C4-2B (cell line): ENCODE data around the gene OR52I1.

Source experiments
- H3K27ac ChIP-seq: fragments of 450-650 bp; 2 replicates; pipeline ENCODE4 v1.5.1; 2017
- CTCF ChIP-seq: fragments of 450-650 bp; conservative IDR thresholded peaks from 2 replicates; pipeline ENCODE4 v1.5.1; 2017; ENCODE audit warnings: mild to moderate bottlenecking
- ZFX ChIP-seq: fragments of 450-650 bp; IDR thresholded peaks from 2 replicates; pipeline ENCODE4 v1.6.1; 2017

Gene OR52I1

GRCh38 chr11:4637662-4638047 is 43.8 kb downstream of the OR52I1 start:
- no peak overlapping the region; the same call in 1 of the 2 replicates for H3K27ac ChIP-seq
- no peak for TF ChIP-seq CTCF

GRCh38 chr11:4639931-4640330 is 46.1 kb downstream of the OR52I1 start:
- no peak overlapping the region; the same call in 1 of the 2 replicates for H3K27ac ChIP-seq
- TF ChIP-seq CTCF (no peak), ZFX (no peak)

GRCh38 chr11:4641501-4641900 is 47.7 kb downstream of the OR52I1 start:
- TF ChIP-seq ZFX (no peak), CTCF (no peak)
- no peak overlapping the region for H3K27ac ChIP-seq

GRCh38 chr11:4642043-4642442 is 48.2 kb downstream of the OR52I1 start:
- H3K27ac ChIP-seq, result no peak overlapping the region
- TF ChIP-seq CTCF, result no peak
- no peak for TF ChIP-seq ZFX

GRCh38 chr11:4643076-4643475 is 49.2 kb downstream of the OR52I1 start:
- no peak overlapping the region for H3K27ac ChIP-seq
- TF ChIP-seq CTCF (no peak), ZFX (no peak)

- no peak for TF ChIP-seq ZFX
- no peak for TF ChIP-seq CTCF
- no peak within 1 kb of the TSS; the same call in 1 of the 2 replicates for H3K27ac ChIP-seq
Observed at GRCh38 chr11:4643682-4644081, 49.8 kb downstream of the OR52I1 start, which contains the start of gene OR51E1. TSS of gene OR51E1 (plus strand) at chr11:4643982. CDS start at chr11:4652527, 8,545 bp downstream.

GRCh38 chr11:4644233-4644632 is 50.4 kb downstream of the OR52I1 start:
- TF ChIP-seq CTCF (no peak), ZFX (no peak)
- H3K27ac ChIP-seq, result no peak overlapping the region; the same call in 1 of the 2 replicates
